GM12891 (cell line): Measurements from ENCODE around the gene ZSCAN5B.
"Not testable (repeated sequence)": the region's sequence is repeated elsewhere in the genome, so short reads cannot be mapped to it uniquely, and the experiment has no call there.

Source experiments
- DNase-seq: peaks from one replicate; pipeline ENCODE4 v3.0.0; 2011; ENCODE audit warnings: low spot score; ENCODE audit not compliant: insufficient read length
- FAIRE-seq: peaks from 2 replicates; lab custom pipeline; 2011; peaks lifted over from hg19 to GRCh38; lab: Jason Lieb, UNC
- PAX5 ChIP-seq: IDR thresholded peaks from 2 replicates; pipeline ENCODE4 v1.6.1; 2011; ENCODE audit warnings: low read length, moderate library complexity, mild to moderate bottlenecking; ENCODE audit not compliant: insufficient read depth, severe bottlenecking
- POLR2A ChIP-seq: IDR thresholded peaks from 2 replicates; pipeline ENCODE4 v1.6.1; 2011; ENCODE audit warnings: low read depth, low read length, control low read depth
- POLR2AphosphoS5 ChIP-seq: IDR thresholded peaks from 2 replicates; pipeline ENCODE4 v1.6.1; 2011; ENCODE audit warnings: low read depth, low read length, control low read depth
- POU2F2 ChIP-seq: IDR thresholded peaks from 2 replicates; pipeline ENCODE4 v1.6.1; 2011; ENCODE audit warnings: low read depth, mild to moderate bottlenecking, control low read depth, low read length, moderate library complexity
- SPI1 ChIP-seq: IDR thresholded peaks from 2 replicates; pipeline ENCODE4 v1.6.1; 2011; ENCODE audit warnings: low read depth, low read length, control low read depth
- TAF1 ChIP-seq: IDR thresholded peaks from 2 replicates; pipeline ENCODE4 v1.6.1; 2011; ENCODE audit warnings: low read depth, low read length, control low read depth

ZSCAN5B gene

DNA sequence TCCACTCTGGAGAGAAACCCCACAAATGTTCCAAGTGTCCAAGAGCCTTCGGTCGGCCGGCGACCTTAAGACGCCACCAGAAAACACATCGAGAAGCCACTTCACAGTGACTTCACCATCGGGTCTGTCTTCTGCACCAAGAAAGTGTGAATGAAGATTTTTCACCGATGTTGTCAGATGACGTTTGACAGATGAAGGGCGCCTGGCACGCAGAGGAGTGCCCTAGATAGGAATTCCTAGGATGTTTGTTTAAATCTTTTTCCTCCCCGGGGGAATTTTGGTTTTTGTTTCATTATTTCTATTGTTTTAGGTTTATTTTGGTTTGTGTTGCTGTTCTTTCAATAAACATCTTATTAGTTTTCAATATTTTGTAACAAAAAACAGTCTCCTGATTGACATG is 11.5 kb upstream of the ZSCAN5B start:
- TF ChIP-seq PAX5 (no peak), POU2F2 (no peak), POLR2AphosphoS5 (no peak), SPI1 (no peak), POLR2A (no peak), TAF1 (no peak)
- FAIRE-seq: no peak
- DNase-seq: no peak

DNA sequence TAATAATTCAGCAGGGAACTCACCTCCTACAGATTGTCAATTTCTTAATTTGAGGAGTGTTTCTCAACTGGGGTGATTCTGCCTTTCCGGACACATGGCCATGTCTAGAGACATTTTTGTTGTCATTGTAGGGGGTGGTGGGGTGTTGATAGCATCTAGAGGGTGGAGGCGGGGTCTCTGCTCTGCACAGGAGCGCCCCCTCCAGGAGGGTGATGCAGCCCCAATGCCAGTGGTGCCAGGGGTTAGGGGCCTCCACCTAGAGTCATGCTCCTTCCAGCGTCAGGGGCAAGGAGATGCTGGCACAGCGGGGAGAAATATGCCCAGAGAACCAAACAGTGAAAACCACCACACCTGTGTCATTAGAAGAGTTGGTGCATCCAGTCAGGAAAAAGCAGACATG is 10.0 kb upstream of the ZSCAN5B start:
- not testable (repeated sequence) for DNase-seq, FAIRE-seq

DNA sequence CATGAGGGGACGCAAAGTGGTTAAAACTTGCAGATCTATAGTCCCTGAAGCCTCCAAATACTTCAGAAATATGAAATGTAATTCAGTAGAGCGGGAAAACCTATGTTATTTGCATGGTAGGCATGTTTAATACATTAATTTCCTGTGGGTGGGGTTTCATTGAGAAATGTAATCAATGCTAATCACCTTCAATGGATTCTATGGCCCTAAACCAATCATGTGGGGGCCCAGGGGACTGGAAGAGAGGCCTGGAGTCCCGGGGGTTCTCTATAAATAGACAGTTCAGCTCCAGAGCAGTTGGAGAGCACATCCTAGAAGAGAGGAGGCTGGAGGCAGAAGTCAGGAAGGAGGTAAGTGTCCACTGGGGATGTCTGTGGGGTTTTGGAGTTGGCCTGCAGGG is 4.4 kb upstream of the ZSCAN5B start, which contains the start of gene ZSCAN5C:
Gene ZSCAN5C (plus strand): TSS at position 301 of the 400 bp plus-strand sequence. CDS start 3,641 bp downstream, outside the sequence.
- TF ChIP-seq POU2F2 (no peak), SPI1 (no peak), TAF1 (no peak), POLR2AphosphoS5 (no peak), POLR2A (no peak), PAX5 (no peak)
- DNase-seq (no peak), FAIRE-seq (no peak)

- FAIRE-seq (no peak), DNase-seq (no peak)
- TF ChIP-seq POU2F2 (no peak), PAX5 (no peak), SPI1 (no peak), POLR2AphosphoS5 (no peak)
These were observed 2.1 kb upstream of the ZSCAN5B start for GRCh38 chr19:56199687-56200086.

DNA sequence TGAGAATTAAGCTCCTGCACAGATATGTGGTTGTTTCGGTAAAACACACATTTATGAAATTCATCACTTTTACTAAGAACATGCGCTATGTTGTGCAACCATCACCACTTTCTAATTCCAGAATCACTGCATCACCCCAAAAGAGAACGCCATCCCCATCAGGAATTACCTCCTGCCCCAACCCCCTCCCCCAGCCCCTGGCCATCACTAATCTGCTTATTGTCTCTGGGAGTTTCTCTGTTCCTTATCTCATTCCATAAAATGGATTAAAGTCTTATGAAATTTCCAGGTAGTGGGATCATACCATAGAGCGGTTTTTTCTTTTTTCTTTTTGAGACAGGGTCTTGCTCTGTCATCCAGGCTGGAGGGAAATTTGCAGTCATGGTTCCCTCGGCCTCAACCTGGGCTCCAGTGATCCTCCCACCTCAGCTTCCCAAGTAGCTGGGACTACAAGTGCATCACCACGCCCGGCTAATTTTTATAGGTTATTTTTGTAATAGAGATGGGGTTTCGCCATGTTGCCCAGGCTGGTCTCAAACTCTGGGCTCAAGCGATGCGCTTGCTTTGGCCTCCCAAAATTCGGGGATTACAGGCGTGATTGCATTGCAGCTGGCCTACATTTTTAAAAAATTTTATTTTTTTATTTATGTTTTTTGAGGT is 3.5 kb downstream of the ZSCAN5B start:
- no peak for DNase-seq
- TF ChIP-seq SPI1 (no peak), POU2F2 (no peak), POLR2A (no peak), POLR2AphosphoS5 (no peak), TAF1 (no peak), PAX5 (no peak)
- FAIRE-seq: no peak

DNA sequence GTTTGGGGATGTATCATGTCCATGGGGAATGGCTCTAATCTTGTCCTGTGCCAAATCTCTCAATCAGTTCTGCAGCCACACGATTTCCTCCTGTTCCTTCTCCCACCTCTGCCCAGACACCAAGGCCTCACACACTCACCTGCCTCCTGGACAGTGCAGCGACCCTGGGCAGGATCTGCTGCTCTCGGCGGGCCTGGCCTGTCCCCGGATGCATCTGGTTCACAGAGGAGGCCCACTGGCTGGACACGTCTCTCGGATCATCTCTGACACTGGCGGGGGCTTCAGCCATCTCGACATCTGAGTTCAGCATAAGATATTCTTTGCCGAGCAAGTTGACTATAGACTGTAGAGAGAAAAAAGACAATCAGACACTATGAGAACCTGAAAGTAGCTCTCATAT is 5.9 kb downstream of the ZSCAN5B start:
- TF ChIP-seq TAF1: no peak
- no peak for TF ChIP-seq SPI1
- TF ChIP-seq POLR2A: no peak
- no peak for TF ChIP-seq PAX5
- no peak for TF ChIP-seq POLR2AphosphoS5
- TF ChIP-seq POU2F2: no peak
- FAIRE-seq (no peak), DNase-seq (no peak)

DNA sequence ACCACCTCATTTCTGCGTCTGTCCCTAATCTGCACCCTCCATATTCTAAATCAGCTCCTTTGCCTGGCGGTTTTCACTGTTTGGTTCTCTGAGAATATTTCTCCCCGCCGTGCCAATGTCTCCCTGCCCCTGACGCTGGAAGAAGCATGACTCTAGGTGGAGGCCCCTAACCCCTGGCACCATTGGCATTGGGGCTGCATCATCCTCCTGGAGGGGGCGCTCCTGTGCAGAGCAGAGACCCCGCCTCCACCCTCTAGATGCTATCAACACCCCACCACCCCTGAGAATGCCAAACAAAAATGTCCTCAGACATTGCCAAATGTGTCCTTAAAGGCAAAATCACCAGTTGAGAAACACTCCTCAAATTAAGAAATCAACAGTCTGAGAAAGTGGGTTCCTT is 6.5 kb downstream of the ZSCAN5B start:
- FAIRE-seq (no peak), DNase-seq (no peak)
- TF ChIP-seq SPI1: no peak
- TF ChIP-seq PAX5: no peak
- no peak for TF ChIP-seq POLR2A
- no peak for TF ChIP-seq TAF1
- TF ChIP-seq POLR2AphosphoS5: no peak
- no peak for TF ChIP-seq POU2F2

DNA sequence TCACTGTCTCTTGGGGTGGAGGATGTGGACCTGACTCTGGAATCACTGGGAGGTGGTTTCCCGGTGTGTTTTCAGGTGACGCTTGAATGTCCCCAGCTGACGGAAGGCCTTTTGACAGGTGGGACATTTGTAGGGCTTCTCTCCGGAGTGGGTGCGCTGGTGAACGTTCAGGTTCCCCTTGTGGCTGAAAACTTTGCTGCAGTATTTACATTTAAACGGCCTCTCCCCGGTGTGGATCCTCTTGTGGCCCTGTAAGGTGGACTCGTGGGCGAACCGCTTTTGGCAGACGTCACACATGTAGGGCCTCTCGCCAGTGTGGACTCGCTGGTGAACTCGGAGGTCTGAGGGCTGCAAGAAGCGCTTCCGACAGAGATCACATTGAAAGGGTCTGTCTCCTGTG is 7.8 kb downstream of the ZSCAN5B start:
- no peak for TF ChIP-seq POLR2A
- no peak for TF ChIP-seq SPI1
- no peak for TF ChIP-seq TAF1
- TF ChIP-seq POU2F2: no peak
- no peak for TF ChIP-seq PAX5
- TF ChIP-seq POLR2AphosphoS5: no peak
- FAIRE-seq (no peak), DNase-seq (no peak)

DNA sequence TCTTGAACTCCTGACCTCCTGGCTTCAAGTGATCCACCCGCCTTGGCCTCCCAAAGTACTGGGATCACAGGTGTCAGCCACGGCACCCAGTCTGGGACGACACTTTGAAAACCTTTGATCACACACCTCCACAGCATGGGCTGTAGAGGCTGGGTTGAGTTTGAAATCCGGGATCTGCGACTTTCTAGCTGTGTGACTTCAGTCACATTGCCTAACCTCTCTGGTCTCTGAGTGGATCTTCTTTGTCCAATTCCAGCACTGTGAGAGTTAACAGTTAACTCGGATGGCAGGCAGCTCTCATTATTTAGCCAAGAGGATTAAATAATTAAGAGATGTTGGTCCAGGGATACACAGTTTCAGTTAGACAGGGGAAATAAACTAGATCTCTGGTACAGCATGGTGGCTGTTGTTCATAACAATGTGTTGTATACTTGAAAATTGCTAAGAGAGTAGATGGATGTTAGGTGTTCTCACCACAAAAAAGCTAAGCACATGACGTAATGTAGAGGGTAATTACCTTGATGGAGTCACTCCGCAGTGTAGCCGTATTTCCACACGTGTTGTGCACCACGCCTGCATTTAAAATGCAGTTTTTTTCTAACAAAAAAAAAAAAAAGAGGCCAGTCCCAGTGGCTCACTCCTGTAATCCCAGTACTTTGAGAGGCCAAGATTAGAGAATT is 19.9 kb downstream of the ZSCAN5B start:
- FAIRE-seq: no peak
- no peak for TF ChIP-seq POU2F2
- no peak for TF ChIP-seq POLR2A
- no peak for TF ChIP-seq SPI1
- TF ChIP-seq TAF1: no peak
- no peak for TF ChIP-seq PAX5
- TF ChIP-seq POLR2AphosphoS5: no peak
- no peak for DNase-seq
